Activated CD8-positive, alpha-beta T cell treated with anti-CD3 and anti-CD28 coated beads, Interleukin-2, amount 10 ng/mL, durations not matched to agents 7 days and 5 days (primary cell): ENCODE measurements around the gene DISP2. TPM values are rescaled to one million over a fixed set of nuclear protein-coding genes. Genes with fewer than 3 reads are reported as not detected.

Source experiments
- ATAC-seq: fragments of 150-1000 bp; cut with Tn5 transposase; one replicate; pipeline ENCODE4 v1.10.0; 2021; ENCODE audit warnings: moderate library complexity
- CTCF ChIA-PET: fragments of 350-600 bp; sonication (Branson Sonifier 250); formaldehyde crosslinking; loops from one replicate; lab custom pipeline; 2021; ENCODE audit warnings: antibody characterized with exemption; lab: Charles Lee
- POLR2A ChIA-PET: fragments of 350-600 bp; sonication (Branson Sonifier 250); formaldehyde crosslinking; loops from one replicate; lab custom pipeline; 2021; ENCODE audit warnings: antibody characterized with exemption; lab: Charles Lee
- DNase-seq: peaks from one replicate; pipeline ENCODE4 v3.0.0-alpha.2; 2020
- H3K27ac Mint-ChIP-seq: one replicate; pipeline ENCODE4 v1.8.0; 2021; ENCODE audit warnings: mild to moderate bottlenecking, mixed read lengths
- H3K27me3 Mint-ChIP-seq: one replicate; pipeline ENCODE4 v1.8.0; 2021; ENCODE audit warnings: low read depth, mixed read lengths
- H3K36me3 Mint-ChIP-seq: one replicate; pipeline ENCODE4 v1.8.0; 2021; ENCODE audit warnings: low read depth, mixed read lengths
- H3K4me1 Mint-ChIP-seq: one replicate; pipeline ENCODE4 v1.8.0; 2021; ENCODE audit warnings: low read depth, mixed read lengths
- H3K4me3 Mint-ChIP-seq: one replicate; pipeline ENCODE4 v1.8.0; 2021; ENCODE audit warnings: mild to moderate bottlenecking, mixed read lengths
- H3K9me3 Mint-ChIP-seq: one replicate; pipeline ENCODE4 v1.8.0; 2022; ENCODE audit warnings: mixed read lengths; ENCODE audit not compliant: insufficient read depth
- total RNA-seq, 2 experiments: library from RNA; stranded (reverse); gene quantifications; one replicate each; pipeline ENCODE4 v1.2.3, GENCODE V29; 2021

DISP2 gene, protein sequence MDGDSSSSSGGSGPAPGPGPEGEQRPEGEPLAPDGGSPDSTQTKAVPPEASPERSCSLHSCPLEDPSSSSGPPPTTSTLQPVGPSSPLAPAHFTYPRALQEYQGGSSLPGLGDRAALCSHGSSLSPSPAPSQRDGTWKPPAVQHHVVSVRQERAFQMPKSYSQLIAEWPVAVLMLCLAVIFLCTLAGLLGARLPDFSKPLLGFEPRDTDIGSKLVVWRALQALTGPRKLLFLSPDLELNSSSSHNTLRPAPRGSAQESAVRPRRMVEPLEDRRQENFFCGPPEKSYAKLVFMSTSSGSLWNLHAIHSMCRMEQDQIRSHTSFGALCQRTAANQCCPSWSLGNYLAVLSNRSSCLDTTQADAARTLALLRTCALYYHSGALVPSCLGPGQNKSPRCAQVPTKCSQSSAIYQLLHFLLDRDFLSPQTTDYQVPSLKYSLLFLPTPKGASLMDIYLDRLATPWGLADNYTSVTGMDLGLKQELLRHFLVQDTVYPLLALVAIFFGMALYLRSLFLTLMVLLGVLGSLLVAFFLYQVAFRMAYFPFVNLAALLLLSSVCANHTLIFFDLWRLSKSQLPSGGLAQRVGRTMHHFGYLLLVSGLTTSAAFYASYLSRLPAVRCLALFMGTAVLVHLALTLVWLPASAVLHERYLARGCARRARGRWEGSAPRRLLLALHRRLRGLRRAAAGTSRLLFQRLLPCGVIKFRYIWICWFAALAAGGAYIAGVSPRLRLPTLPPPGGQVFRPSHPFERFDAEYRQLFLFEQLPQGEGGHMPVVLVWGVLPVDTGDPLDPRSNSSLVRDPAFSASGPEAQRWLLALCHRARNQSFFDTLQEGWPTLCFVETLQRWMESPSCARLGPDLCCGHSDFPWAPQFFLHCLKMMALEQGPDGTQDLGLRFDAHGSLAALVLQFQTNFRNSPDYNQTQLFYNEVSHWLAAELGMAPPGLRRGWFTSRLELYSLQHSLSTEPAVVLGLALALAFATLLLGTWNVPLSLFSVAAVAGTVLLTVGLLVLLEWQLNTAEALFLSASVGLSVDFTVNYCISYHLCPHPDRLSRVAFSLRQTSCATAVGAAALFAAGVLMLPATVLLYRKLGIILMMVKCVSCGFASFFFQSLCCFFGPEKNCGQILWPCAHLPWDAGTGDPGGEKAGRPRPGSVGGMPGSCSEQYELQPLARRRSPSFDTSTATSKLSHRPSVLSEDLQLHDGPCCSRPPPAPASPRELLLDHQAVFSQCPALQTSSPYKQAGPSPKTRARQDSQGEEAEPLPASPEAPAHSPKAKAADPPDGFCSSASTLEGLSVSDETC (N-terminal part only)
- 1 to 10 TPM in 1 of 2 experiments, under 1 TPM in 1; 0.82 to 2.6 TPM for total RNA-seq

DNA sequence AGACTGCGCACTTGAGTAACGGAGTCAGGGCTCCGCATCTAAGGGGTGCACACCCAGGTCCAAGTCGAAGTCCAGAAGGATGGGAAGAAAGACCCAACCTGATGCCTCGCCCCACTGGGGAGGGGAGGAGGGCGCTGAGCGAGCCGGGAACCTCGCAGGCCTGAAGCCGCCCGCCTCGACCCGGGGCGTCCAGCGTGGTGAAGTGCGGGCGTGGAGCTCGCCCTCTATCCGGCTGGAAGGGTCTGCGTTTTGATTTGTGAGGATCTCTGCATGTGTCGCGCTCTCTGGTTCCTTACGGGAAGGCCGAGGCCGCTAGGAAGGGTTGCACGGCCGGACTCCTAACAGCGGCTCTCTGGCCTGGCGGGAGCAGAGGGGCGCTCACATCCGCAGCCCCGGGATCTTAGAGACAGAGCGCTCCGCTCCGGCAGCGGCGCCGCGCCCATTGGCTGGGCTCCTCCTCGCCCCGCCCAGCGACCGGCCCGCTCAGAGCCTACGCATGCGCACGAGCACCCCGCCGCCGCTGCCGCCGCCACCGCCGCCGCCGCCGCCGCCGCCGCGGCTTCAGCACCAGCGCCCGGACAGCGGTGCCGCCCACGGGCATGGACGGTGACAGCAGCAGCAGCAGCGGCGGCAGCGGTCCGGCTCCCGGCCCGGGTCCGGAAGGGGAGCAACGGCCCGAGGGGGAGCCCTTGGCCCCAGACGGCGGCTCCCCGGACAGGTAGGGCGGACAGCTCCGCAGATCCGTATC, at the start of gene DISP2:
Gene DISP2, plus strand, starts transcription at position 497 of the 748 bp plus-strand sequence. Its CDS starts 103 bp downstream, at position 600.
- H3K4me1 Mint-ChIP-seq: peaks cover 12% of the 10 kb centered on the region
- peaks cover 11% of the 10 kb centered on the region for H3K27me3 Mint-ChIP-seq
- DNase-seq (peak; percentile 90), ATAC-seq (peak; percentile 95)
- H3K36me3 Mint-ChIP-seq: no peaks in the 10 kb centered on the region
- H3K27ac Mint-ChIP-seq: no peak within 1 kb of the TSS
- H3K9me3 Mint-ChIP-seq: no peaks in the 10 kb centered on the region
- CTCF ChIA-PET: interaction anchor here (0.8 to 5.6 kb wide), 9 partner anchors 10 to 537 kb away, joined by 3 to 32 read pairs (median 3); partner anchors contain the start of gene PLCB2
- POLR2A ChIA-PET: interaction anchor here (0.6 to 1.4 kb wide), 3 partner anchors 10 to 39 kb away, joined by 3 to 4 read pairs (median 4); no protein-coding TSS in a partner anchor
- H3K4me3 Mint-ChIP-seq: peak within 1 kb of the TSS; percentile 78

DNA sequence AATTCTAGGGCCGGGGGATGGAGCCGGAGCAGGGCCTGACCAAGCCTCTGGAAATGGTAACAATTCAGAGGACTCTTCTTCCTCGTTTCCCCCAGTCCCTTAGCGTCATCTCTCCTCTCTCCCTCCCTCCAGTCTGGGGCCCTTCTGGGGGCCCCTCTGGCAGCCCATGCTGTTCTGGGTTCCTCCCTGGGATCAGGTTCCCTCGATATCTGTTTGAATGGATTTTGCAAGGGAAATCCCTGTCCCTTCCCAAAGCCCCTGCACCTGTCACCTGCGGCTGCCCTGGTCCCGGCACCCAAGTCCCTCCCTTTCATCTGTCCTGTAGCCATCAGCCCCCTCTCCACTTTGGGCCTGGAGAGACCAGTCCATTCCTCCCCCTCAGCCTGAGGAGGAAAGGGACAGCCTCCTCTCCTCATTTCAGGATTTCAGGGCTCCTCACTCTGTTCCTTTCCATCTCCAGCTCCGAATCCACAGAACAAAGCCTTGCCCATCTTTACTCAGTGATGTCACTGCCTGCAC, 48.6 kb upstream of the DISP2 start:
- no peaks in the 10 kb centered on the region for H3K9me3 Mint-ChIP-seq
- peaks cover 8% of the 10 kb centered on the region for H3K36me3 Mint-ChIP-seq
- no peak for ATAC-seq
- H3K4me1 Mint-ChIP-seq: peaks cover 43% of the 10 kb centered on the region
- peak overlapping the region; percentile 98 for H3K27ac Mint-ChIP-seq
- ChIA-PET CTCF (interaction anchor here (0.7 to 21.9 kb wide), 32 partner anchors 8 to 421 kb away, joined by 3 to 559 read pairs (median 4); partner anchors contain the start of genes ANKRD63, BUB1B, CCDC9B and INAFM2), POLR2A (interaction anchor here (0.8 to 3.8 kb wide), 5 partner anchors 14 to 680 kb away, joined by 3 to 21 read pairs (median 4); partner anchors contain the start of genes CHST14 and INAFM2)
- H3K4me3 Mint-ChIP-seq: peak overlapping the region; percentile 99
- H3K27me3 Mint-ChIP-seq: peaks cover 26% of the 10 kb centered on the region
- DNase-seq: no peak

DNA sequence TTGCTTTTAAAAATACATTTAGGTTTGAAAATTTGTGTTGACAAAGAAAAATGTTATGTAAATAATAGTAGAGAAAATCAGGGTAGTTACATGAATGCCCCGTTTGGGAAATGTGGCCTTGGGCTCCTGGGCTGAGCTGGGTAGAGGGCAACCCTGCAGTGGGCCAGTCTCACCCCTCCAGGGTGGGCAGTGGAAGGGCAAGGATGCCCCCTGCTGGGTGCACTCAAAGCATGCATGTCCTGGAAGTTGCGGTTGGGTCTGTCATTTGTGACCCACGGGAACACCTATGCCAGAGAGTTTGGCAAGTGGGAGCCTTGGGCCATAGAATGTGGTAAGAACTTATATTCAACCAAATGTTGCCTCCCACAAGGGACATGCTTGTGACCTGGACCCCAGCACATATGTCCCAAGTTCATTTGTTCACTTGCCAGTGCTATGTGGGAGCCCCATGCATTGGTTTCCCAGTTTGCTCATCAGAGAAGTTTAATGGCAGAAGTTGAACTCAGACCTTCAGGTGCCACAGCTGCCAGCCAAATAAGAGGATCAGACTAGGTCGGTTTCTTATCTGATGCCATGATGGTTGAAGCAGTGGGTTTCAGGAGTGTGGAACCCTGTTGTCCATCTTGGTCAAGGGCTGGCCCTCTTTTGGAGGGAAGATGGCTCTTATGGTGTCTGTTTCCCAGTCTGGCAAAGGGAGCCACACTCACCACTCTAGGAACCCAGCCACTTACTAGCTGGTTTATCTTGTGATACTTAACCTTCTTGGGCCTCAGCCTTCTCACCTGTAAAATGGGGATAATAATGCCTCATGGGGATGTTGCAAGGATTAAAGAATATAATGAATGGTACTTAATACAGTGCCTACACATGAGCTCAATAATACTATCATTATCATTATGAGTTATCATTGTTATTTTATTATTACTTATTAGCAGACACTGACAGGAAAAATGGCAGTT, 47.7 kb upstream of the DISP2 start:
- H3K4me1 Mint-ChIP-seq: peaks cover 39% of the 10 kb centered on the region
- H3K27ac Mint-ChIP-seq: peak overlapping the region; percentile 98
- ChIA-PET POLR2A (interaction anchor here (0.9 to 3.8 kb wide), 3 partner anchors 13 to 32 kb away, joined by 3 to 21 read pairs (median 4); no protein-coding TSS in a partner anchor), CTCF (interaction anchor here (0.7 to 21.9 kb wide), 32 partner anchors 9 to 422 kb away, joined by 3 to 559 read pairs (median 4); partner anchors contain the start of genes ANKRD63, BUB1B, CCDC9B and INAFM2)
- DNase-seq (peak; percentile 76), ATAC-seq (no peak)
- peak overlapping the region; percentile 99 for H3K4me3 Mint-ChIP-seq
- peaks cover 31% of the 10 kb centered on the region for H3K27me3 Mint-ChIP-seq
- H3K36me3 Mint-ChIP-seq: peaks cover 7% of the 10 kb centered on the region
- no peaks in the 10 kb centered on the region for H3K9me3 Mint-ChIP-seq

DNA sequence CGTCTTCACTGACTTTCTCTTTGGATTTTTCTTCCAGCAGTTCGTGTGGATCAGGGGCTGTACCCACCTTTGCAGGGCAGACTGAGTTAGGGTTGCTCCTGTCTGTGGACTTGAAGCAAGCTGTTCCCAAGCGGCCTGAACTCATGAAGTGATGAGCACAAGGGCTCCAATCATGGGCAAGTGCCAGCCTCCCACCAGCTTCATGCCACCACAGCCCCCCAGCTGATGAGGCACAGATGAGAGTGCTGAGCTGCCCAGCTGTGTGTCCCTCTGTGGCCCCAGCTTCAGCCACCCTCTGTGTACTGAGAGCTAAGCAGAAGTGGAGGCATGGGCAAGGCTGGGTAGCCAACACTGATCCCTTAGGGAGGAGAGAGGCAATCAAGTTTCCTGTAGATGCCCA, 47.0 kb upstream of the DISP2 start:
- POLR2A ChIA-PET: interaction anchor here (0.9 to 3.8 kb wide), 2 partner anchors 12 to 33 kb away, joined by 3 to 21 read pairs; no protein-coding TSS in a partner anchor
- H3K27ac Mint-ChIP-seq: no peak overlapping the region
- CTCF ChIA-PET: interaction anchor here (1.2 to 21.9 kb wide), 8 partner anchors 9 to 93 kb away, joined by 3 to 559 read pairs (median 25); partner anchors contain the start of genes ANKRD63, CCDC9B and INAFM2
- H3K36me3 Mint-ChIP-seq: peaks cover 7% of the 10 kb centered on the region
- DNase-seq (no peak), ATAC-seq (no peak)
- no peaks in the 10 kb centered on the region for H3K9me3 Mint-ChIP-seq
- H3K4me1 Mint-ChIP-seq: peaks cover 34% of the 10 kb centered on the region
- H3K27me3 Mint-ChIP-seq: peaks cover 36% of the 10 kb centered on the region
- no peak overlapping the region for H3K4me3 Mint-ChIP-seq

DNA sequence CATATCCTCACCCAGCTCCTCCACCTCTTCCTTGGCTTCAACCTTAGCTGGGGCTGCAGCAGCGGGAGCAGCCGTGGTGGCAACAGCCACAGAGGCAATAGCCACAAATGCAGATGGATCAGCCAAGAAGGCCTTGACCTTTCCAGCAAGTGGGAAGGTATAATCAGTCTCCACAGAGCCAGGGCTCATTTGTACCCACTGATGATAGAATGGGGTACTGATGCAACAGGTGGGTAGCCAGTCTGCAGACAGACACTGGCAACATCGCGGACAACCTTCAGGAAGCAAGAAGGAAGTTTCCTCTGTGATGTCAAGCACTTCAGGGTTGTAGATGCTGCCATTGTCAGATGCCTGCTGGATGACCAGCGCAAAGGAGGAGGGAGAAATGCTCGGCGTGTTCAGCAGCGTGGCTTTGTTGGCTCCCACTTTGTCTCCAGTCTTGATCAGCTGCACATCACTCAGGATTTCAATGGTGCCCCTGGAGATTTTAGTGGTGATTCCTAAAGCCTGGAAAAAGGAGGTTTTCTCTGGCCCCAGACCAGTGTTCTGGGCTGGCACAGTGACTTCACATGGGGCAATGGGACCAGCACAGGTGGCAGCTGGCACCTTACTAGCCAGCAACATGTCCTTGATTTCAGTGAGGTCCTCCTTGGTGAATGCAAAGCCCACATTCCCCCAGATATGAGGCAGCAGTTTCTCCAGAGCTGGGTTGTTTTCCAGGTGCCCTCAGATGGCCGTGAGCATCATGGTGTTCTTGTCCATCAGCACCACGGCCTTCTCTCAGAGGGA, 45.5 kb upstream of the DISP2 start:
- no peak overlapping the region for H3K27ac Mint-ChIP-seq
- H3K36me3 Mint-ChIP-seq: no peaks in the 10 kb centered on the region
- no peak for ATAC-seq
- H3K4me1 Mint-ChIP-seq: peaks cover 27% of the 10 kb centered on the region
- DNase-seq: no peak
- CTCF ChIA-PET: interaction anchor here (0.8 to 21.9 kb wide), 7 partner anchors 7 to 86 kb away, joined by 3 to 559 read pairs (median 3); partner anchors contain the start of genes ANKRD63, CCDC9B and INAFM2
- H3K27me3 Mint-ChIP-seq: peaks cover 49% of the 10 kb centered on the region
- POLR2A ChIA-PET: interaction anchor here (0.8 to 0.9 kb wide), 2 partner anchors 20 to 119 kb away, joined by 3 to 5 read pairs; no protein-coding TSS in a partner anchor
- no peaks in the 10 kb centered on the region for H3K9me3 Mint-ChIP-seq
- no peak overlapping the region for H3K4me3 Mint-ChIP-seq

DNA sequence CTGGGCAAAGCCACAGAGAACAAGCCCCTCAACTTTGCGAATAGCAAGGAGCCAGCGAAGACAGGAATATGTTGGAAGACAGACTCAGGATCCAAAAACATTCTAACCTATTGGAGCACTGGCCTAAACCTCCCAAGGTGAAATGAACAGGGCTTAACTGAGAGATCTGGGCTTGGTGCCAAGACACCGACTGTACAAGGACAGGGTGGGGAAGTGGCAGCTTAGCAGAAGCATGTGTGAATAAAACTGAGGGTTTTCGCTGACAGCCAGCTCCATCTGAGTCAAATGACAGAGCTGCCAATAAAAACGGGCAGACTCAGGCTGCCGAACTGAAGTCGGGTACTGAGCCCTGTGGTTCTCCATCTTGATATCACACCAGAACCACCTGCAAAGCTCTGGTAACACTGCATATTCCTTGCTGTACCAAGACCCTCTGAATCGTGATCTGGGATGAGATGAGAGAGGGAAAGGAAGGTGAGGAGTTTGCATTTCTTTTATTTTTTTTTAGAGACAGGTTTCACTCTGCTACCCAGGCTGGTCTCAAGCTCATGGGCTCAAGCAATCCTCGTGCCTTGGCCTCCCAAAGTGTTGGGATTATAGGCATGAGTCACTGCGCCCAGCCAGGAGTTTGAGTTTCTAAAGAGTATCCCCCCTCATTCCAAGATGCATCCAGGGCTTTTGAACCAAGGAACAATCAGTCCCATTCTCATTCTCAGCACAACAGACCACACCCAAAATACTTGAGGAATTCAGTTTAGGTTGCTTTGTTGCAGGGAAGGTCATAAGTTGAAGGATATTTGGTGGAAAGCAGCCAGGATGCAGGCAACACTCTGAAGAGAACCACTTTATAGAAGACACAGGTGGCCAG, 44.3 kb upstream of the DISP2 start:
- peak; percentile 47 for DNase-seq
- no peak for ATAC-seq
- Mint-ChIP-seq H3K36me3 (no peaks in the 10 kb centered on the region), H3K27me3 (peaks cover 54% of the 10 kb centered on the region), H3K4me3 (no peak overlapping the region), H3K9me3 (no peaks in the 10 kb centered on the region), H3K27ac (peak overlapping the region; percentile 22), H3K4me1 (peaks cover 22% of the 10 kb centered on the region)
- CTCF ChIA-PET: interaction anchor here (0.8 to 21.9 kb wide), 7 partner anchors 6 to 38 kb away, joined by 3 to 559 read pairs (median 3); partner anchors contain the start of genes ANKRD63, CCDC9B and INAFM2
- POLR2A ChIA-PET: interaction anchor here (0.9 kb wide), 1 partner anchor 22 kb away, joined by 5 read pairs; no protein-coding TSS in a partner anchor

DNA sequence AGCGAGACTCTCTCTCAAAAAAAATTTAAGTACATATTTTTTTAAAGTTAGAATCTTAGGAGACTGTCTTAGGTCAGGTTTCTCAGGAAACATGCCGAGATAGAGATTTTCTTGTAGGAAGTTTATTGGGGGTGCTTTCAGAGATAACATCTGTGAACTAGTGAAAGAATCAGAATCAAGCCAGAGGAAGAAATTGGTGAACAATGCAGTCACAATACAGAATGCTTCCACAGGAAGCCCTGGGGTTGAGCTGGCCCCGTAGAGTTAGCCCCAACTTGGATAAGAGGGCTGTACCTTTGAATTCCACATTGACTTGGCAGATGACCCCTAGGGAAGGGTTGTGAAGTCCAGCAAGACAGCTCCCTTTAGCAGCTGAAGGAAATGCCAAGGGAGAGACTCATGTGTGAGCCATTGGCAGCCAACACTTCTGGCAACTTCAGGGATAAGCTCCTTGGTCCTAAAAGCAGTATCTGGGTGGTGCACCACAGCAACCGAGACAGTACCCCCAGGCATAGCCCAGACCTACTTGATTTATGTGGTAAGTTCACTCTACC, 43.2 kb upstream of the DISP2 start:
- no peak overlapping the region for H3K27ac Mint-ChIP-seq
- DNase-seq (no peak), ATAC-seq (no peak)
- CTCF ChIA-PET: interaction anchor here (1.2 to 21.9 kb wide), 5 partner anchors 10 to 39 kb away, joined by 3 to 559 read pairs (median 5); partner anchors contain the start of gene CCDC9B
- H3K4me1 Mint-ChIP-seq: peaks cover 12% of the 10 kb centered on the region
- peaks cover 56% of the 10 kb centered on the region for H3K27me3 Mint-ChIP-seq
- POLR2A ChIA-PET: interaction anchor here (0.7 kb wide), 1 partner anchor 19 kb away, joined by 3 read pairs; no protein-coding TSS in a partner anchor
- no peaks in the 10 kb centered on the region for H3K9me3 Mint-ChIP-seq
- H3K36me3 Mint-ChIP-seq: no peaks in the 10 kb centered on the region
- H3K4me3 Mint-ChIP-seq: no peak overlapping the region
